Activated gamma-delta T cell treated with Interleukin-2 at 50 U/mL for 16 hours (primary cell): Measurements from ENCODE around the gene POU2AF3.
"Not testable (repeated sequence)": the region's sequence is repeated elsewhere in the genome, so short reads cannot be mapped to it uniquely, and the experiment has no call there.

ENCODE experiments used
- DNase-seq: peaks from one replicate; pipeline ENCODE4 v3.0.0-alpha.2; 2020

The POU2AF3 gene, protein sequence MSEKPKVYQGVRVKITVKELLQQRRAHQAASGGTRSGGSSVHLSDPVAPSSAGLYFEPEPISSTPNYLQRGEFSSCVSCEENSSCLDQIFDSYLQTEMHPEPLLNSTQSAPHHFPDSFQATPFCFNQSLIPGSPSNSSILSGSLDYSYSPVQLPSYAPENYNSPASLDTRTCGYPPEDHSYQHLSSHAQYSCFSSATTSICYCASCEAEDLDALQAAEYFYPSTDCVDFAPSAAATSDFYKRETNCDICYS

DNA sequence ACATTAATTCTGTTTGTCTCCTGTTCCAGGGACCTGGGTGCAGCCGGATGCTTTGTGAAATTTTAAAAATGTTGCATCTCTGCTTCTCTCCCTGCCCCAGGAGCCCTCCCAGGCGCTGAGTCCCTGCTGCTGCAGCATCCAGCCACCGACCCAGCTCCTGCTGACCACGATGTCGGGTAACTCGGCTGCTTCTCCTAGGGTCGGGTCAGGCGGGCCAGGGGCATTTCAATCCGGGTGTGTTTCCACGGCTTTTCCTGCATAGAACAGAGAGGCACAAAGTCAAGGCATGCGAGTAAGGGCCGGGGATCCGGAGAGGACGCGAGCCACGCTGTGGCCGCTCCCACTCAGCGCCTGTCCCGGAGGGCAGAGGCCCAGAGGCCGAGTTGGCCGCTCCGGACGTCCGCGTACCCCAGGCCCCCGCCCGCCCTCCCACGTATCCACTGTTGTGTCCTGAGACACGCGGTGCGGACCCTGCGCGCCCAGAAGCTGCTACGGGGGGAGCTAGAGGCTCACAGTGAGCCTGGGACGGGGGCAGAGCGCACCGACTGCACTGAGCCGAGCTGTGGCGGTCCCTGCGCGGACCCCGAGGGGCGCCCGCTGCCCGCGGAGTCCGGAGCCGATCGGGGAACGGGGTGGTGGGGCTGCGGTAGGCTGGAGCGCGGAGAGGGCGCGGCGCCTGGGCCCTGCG lies at the start of gene POU2AF3:
Gene POU2AF3 (plus strand): TSS at position 134 of the 688 bp plus-strand sequence. CDS start 36 bp downstream, at position 170.
- no peak for DNase-seq

DNA sequence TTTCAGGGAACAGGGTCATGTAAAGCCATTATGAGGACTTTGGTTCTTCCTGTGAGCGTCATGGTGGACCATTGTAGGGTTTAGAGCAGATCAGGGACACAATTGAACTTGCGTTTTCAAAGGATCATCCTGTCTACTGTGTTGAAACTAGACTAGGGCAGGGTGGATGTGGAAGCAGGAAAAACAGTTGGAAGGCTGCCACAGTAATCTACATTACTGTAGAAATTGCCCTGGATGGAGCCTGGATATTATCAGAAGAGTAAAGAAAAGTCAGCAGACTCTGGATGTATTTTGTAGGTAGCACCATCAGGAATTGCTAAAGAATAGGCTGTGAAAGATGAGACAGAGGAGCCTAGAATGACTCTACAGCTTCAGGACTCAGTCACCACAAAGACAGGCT lies 47.4 kb upstream of the POU2AF3 start:
- DNase-seq, result no peak

DNA sequence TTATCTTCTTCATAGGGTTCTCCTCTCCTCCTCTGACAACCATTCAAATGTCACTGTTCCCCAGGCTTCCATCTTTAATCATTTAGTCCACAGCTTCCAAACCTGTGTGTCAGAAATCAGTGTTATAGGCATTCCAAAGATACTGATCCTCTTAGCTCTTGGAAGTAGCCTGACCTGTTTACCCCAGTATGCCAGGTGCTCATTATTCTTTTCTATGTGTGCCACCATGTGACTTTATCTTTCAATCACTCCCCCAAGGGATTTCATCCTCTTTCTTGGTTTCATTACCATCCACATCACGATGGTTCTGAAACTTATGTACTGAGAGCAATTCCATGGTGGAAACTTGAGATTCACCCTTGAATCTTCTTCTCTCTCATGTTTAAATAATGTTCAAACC lies 45.2 kb upstream of the POU2AF3 start:
- no peak for DNase-seq

DNA sequence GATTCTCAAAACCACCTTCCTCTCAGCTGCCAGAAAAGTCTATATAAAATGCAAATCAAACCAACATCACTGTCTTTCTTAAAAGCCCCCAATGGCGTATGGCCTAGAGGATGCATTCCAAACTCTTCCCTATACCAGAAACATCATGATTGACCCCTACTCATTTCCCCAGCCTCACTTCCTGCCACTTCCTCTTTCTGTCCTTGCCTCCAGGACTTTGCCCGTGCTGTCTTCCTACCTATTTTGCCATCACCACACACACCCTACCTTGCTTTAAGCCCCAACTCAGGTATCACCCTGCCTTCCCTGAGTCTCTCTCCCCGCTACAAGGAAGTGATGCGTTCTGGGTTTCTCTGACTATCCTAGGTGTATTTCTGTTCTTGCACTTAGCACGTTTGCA lies 44.7 kb upstream of the POU2AF3 start:
- no peak for DNase-seq

DNA sequence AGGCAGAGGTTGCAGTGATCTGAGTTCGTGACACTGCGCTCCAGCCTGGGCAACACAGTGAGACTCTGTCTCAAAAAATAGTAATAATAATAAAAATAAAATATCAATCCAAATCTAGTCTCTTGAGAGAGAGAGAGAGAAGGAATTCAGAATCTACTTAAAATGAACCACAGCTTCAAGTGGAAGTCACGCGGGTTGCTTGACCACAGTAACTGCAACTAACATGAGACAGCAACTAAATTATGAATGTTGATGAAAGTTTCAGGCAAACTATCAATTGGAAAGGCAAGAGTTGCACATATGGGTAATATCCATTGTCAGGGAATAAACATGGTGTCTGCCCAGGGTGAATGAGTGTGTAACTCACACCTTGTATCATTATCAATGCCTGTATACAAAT lies 40.3 kb upstream of the POU2AF3 start:
- no peak for DNase-seq

DNA sequence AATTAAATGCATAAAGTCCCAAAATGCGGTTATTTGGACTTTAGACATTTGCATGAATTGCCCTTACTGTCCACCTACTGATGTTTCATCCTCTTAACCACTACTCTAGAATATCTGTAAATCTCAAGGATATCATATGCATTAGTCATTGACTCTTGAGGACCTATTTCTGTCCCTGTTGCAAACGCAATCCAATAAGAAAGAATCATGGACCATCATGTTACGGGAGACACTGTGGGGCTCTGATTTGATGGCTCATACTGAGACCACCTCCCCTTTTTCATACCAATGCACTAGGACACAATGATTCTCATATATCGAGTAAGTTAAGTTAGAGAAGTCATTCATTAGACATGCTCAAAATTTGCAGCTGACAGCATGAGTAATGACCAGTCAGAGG lies 38.5 kb upstream of the POU2AF3 start:
- no peak for DNase-seq

DNA sequence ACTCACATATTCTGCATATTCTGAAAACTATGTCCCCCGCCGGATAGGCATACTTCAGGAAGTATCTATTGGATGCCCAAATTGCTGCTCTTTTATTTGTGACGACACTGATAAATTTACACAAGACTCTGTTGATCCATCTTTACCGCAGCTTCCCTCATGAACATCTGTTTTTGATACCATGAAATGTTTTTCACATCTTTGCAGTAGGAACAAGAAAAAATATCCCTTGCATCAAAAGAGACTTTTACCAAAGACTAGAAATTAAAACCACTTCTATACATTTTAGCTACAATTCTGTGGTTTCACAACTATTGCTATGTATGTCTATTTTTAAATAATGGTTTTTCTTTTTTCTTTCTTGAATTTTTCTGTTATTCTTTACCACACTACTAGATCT lies 37.5 kb upstream of the POU2AF3 start:
- DNase-seq, result no peak

DNA sequence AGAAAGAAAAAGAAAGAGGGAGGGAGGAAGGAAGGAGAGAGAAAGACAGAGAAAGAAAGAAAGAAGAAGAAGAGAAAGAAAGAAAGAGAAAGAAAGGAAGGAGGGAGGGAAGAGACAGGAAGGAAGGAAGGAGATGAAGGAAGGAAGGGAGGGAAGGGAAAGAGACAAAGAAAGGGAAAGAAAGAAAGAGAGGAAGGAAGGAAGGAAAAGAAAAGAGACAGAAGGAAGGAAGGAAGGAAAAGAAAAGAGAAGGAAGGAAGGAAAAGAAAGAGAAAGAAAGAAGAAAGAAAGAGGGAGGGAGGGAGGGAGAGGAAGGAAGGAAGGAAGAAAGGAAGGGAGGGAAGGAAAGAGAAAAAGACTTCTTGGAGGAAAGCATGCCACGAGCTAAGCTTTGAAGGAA lies 33.7 kb upstream of the POU2AF3 start:
- no peak for DNase-seq

DNA sequence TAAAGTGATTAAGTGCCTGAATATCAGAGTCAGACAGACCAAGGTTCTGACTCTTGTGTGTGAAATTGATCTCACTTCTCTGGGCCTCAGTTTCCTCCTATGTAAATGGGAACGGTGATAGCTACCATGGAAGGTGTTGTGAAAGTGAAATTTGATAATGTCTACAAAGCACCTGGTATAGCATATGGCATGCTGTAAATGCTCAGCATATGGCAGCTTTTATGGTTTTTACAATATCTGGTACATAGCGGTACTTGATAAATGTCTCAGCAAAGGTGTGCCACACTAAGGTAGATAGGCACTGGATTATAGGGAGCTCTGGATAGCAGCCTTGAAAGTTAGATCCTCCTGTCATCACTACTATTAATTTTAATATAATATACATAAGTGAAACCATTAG lies 32.9 kb upstream of the POU2AF3 start:
- DNase-seq, result no peak

DNA sequence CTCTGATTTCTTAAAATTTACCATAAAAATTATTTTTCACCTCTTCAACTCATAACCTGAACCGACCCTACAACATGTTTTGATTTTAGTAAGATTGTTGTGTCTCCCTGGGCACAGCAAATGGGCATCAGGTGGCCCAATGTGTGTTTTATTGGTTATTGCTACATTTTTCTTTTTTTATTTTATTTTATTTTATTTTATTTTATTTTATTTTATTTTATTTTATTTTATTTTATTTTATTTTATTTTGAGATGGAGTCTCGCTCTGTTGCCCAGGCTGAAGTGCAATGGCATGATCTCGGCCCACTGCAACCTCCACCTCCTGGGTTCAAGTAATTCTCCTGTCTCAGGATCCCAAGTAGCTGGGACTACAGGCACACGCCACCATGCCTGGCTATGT lies 30.0 kb upstream of the POU2AF3 start:
- not testable (repeated sequence) for DNase-seq

DNA sequence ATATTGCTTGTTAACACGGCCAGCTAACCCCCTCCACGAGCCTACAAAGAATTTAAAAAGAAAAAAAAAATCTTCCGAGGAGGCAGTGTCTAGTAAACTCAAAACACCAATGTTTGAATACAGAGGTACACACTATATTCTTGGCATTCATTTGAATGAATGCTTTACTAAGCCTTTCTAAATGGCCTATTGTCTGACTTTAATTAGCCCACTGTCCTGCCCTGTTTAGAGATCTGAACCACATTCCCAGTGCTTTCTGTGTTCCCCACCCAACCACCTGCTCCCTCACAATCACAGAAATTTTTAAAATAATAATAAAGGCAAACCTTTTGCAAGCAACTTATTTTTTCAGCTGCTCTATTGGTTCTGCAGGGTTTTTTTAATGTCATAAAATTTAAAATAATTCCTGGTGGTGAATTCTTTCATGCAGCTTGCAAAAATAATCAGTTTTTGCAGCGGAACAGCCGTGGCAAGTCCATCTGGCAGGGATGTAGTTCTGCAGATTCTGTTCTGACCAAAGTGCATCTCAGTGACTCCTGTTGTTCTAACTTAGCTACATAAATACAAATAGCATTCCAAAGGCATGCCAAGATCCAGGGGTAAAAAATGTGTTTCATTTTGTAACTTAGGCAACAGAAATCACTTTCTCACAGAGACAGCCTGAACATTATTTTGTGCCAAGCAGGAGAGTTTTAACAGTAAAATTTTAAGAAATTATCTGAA lies 29.0 kb upstream of the POU2AF3 start:
- DNase-seq, result no peak

DNA sequence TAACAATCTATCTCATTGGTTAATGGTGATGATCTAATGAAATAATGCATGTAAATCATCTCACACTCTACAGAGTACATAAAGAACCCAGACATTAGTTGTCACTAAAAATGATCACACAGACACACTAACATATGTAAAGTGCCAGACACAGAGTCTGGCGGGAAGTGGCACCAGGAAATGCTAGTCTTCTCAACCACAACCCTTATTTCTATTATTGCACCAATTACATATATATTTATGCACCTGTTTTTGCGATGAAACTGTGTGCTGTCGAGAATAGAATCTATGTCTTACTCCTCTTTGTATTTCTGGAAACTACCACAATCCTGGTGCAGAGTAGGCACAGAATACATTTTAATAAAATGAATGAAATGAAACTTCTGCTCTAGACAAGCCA lies 25.9 kb upstream of the POU2AF3 start:
- no peak for DNase-seq

DNA sequence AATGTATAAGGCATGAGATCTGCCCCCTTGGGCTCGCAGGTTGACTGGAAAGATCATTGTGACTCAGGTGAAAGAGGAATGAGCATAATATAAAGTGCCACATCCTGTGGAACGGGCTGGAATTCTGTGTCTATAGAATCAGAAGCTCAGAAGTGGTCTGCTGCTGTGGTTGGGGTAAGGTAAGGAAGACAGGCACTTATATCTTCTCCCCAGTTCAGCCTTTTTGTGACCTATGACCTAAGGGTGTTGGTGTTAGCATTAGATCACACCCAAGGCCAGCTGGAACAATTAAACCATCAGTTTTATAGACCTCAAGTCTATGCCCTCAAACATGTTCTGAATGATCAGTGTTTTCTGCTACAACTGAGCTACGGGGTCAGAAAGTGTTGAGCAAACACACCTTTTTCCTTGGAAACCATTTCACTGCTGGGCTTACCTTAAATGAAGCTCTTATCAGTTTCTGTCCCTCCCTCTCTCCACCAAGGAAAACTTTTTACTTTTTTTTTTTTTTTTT lies 15.7 kb upstream of the POU2AF3 start:
- DNase-seq, result no peak

DNA sequence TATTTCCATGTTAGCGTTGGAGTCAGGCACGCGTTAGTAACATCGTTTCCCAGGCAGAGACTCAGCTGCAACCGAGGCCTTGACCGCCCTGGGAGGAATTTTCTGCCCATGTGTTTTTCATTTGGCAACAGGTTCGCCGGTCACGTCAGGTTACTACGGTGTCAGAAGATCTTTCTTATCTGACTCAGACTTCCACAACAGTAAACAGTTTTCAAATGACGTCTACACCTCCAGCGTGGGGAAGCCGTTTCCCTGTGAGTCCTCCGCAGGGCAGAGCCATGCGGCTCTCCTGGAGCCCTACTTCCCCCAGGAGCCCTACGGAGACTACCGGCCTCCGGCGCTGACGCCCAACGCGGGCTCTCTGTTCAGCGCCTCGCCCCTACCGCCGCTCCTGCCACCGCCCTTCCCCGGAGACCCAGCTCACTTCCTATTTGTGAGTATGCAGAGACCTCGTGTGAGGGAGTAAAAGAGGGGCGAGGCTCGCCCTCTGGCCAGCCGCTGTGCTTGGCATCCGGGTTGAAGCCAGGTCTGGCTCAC lies 14.3 kb upstream of the POU2AF3 start:
- DNase-seq, result no peak

DNA sequence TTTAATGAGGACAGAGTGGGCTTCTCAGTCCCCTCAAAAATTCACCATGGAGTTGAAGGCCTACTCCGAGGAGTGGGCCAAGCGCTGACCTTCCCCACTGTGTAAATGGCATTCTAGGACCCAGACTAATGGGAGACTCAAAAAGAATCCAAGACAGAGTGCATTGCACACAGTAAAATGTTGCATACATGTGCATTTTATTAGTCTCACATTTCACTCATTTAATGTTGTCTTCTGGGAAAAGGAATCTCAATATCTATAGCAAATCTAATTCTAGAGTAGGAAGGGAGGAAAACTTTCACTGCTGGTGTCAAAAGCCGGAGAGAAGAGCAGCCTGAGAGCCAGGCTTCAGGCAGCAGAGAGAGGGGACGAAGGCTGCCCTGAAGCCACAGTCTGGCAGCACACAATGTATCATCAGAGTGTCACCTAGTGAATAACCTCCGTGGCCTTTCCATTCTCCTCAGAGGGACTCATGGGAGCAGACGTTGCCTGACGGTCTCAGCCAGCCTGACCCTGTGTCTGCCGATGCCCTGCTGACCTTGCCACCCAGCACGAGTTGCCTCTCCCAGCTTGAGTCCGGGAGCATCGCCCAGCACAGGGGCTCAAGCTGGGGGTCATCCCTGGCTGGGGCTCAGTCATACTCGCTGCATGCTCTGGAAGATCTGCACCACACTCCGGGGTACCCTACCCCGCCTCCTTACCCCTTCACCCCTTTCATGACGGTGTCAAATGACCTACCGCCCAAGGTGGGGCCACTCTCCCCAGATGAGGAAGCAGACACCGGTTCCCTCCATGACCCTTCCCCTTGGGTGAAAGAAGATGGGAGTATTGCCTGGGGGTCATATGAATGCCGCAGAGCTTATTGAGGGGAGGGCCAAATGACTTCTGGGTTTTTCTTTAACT lies 12.9 kb upstream of the POU2AF3 start:
- DNase-seq, result no peak

DNA sequence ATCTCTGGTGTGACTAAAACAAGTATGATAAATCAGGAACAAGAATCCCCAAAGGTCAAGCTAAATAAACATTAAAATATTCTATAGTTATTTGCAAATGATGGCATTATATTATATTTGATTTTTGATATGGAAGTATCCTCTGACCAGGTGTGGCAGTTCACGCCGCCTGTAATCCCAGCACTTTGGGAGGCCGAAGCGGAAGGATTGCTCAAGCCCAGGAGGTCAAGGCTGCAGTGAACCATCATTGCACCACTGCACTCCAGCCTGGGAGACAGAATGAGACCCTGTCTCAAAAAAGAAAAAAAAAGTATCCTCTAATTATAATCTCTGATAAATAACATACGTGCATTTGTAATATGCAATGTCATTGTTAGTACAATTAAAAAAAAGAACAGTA lies 6.6 kb upstream of the POU2AF3 start:
- no peak for DNase-seq

DNA sequence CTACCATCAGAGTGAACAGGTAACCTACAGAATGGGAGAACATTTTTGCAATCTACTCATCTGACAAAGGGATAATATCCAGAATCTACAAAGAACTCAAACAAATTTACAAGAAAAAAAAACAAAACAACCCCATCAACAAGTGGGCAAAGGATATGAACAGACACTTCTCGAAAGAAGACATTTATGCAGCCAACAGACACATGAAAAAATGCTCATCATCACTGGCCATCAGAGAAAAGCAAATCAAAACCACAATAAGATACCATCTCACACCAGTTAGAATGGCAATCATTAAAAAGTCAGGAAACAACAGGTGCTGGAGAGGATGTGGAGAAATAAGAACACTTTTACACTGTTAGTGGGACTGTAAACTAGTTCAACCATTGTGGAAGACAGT lies 5.9 kb upstream of the POU2AF3 start:
- not testable (repeated sequence) for DNase-seq

DNA sequence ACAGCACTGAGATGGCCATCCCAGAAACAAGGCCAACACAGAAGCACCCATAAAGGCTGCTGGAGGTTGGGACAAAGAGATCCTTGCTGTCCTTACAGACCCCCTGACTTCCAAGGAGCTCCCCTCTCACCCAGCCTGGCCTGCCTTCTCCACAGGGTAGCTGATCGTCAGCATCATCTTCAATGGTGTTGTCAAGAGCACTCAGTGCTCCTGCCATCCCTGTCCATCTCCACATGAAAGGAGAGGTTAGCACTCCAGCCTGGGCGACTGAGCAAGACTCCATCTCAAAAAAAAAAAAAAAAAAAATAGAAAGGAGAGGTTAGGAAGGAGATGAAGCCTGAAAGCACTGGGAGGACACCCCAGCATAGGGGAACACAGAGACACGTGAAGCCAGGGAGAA lies 2.1 kb upstream of the POU2AF3 start:
- DNase-seq, result no peak

DNA sequence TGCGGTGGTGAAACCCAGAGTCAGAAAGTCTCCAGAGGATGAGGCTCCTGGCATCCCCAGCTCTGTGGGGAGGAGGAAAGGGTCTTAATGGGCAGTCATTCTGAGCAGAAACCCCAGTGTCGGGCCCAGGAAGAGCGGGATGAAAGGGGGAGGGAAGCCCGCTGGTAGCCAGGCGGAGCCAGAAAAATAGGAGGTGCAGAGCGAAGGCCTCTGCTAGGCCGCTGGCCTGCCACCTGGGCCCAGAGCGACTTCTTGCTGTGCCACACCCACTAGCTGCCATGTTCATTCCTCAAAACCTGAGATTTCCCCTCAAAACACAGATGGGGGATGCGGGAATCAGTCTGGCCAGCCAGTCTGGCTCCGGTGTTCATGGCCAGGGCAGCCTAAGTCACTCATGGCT lies 650 bp upstream of the POU2AF3 start:
- DNase-seq, result no peak

DNA sequence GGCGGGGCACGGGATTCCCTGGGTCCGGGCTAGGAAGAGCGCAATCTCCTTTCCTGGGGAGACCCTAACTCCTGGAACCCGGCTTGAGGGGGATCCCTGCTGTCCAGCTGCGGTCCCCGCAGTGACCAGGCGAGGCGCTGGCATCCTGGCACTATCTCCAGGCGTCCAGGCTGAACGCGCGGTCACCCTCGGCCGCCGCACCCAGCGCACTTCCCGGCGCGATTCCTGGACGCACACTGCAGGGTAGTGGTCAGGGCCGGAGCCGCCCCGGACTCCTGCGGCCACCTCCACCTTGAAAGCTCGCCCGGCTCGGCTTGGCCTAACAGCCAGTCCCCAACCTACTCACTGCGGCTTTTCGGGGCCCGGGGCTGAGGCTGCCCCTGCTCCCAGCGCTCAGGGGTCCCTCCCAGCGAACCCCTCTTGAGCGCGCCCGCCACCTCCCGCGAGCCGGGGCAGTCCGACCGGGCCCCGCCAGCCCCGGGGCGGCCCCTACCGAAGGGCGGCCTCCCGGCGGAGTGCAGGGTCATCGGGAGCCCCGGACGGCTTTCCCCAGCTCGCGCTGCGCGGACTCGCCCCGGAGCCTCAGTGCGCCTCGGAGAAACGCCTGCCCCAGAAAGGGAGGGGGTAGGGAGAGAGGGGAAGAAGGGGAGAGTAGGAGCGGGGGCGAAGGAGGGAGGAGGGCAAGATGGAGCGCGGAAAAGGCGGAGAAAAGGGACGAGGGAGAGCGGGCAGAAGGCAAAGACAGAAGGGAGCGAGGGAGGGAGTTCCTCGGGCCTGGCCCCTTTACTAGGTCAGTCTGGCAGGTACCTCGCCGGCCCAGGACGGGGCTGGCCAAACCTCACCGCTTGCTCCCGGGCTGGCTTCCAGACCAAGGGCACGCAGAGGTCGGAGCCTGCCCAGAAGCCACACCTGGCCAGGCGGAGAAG lies 1.0 kb downstream of the POU2AF3 start:
- DNase-seq, result no peak

DNA sequence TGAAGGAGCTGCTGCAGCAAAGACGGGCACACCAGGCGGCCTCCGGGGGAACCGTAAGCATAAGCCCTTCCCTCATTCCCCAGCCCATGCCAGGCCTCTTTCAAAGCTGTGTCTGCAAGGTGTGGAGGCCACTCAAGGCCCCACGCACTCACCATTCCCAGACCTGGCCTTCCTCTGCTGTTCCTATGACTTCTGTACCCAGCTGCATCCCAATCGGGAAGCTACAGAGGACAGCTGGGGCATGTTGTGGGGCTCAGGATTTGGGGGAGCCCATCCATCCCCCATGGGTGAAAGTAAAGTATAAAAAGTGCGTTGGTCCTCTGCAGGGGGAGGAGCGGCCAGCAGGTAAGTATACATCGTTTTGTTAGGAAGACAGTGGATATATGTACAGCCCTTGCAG lies 2.2 kb downstream of the POU2AF3 start:
- DNase-seq, result no peak
